Neutrophil (primary cell): ENCODE measurements around the gene ABCC4.

Source experiments
- H3K27ac ChIP-seq: fragments of 200-600 bp; sonication (generic); 2 replicates; pipeline ENCODE4 v1.5.1; 2016; ENCODE audit warnings: mild to moderate bottlenecking, moderate library complexity
- H3K27me3 ChIP-seq: fragments of 200-600 bp; sonication (generic); 2 replicates; pipeline ENCODE4 v1.6.0; 2016; ENCODE audit warnings: mild to moderate bottlenecking
- H3K36me3 ChIP-seq: fragments of 200-600 bp; sonication (generic); 2 replicates; pipeline ENCODE4 v1.5.1; 2017
- H3K4me1 ChIP-seq, 2 experiments: fragments of 200-600 bp in 1 of 2; sonication (generic) in 1 of 2; 1 replicate in 1 of 2; 2 replicates in 1 of 2; pipeline versions ENCODE4 v1.5.1 to v1.6.1; 2013 to 2016; ENCODE audit warnings: low read depth in 1 of 2, low read length in 1 of 2, mild to moderate bottlenecking in 1 of 2, moderate library complexity in 1 of 2; ENCODE audit not compliant: control insufficient read depth in 1 of 2, insufficient read depth in 1 of 2
- H3K4me3 ChIP-seq, 2 experiments: fragments of 200-600 bp in 1 of 2; sonication (generic) in 1 of 2; 1 replicate in 1 of 2; 2 replicates in 1 of 2; pipeline ENCODE4 v1.5.1; 2013 to 2016; ENCODE audit warnings: low read depth in 1 of 2, low read length in 1 of 2, mild to moderate bottlenecking in 1 of 2, moderate library complexity in 1 of 2
- H3K9me3 ChIP-seq: fragments of 200-600 bp; sonication (generic); 2 replicates; pipeline ENCODE4 v1.5.1; 2016
- TF ChIP-seq, protein P1 (sequence below): fragments of 200-600 bp; sonication (generic); IDR thresholded peaks from 2 replicates; pipeline ENCODE4 v1.5.1; 2016; ENCODE audit warnings: antibody characterized with exemption

Gene ABCC4

DNA sequence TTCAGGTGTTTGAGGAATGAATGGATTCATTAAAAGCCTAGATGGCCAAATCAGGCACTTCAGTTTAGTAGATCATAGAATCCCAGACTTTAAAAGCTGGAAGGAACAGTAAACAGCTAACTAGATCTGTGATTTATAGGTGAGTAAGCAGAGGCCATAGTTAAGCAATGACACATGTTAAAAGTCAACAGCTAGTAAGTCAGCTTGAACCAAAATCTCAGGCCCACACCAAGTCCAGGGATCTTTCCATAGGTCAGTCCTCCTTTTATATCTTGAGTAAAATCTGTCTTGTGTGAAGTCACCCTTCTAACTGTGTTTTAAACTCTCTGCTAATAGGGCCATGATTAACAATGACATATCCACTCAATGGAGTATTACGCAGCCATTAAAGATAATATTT lies 313.4 kb downstream of the ABCC4 start:
- peaks cover 4% of the 10 kb centered on the region for H3K27me3 ChIP-seq
- H3K4me3 ChIP-seq, result no peak overlapping the region
- H3K9me3 ChIP-seq, result no peaks in the 10 kb centered on the region
- no peaks in the 10 kb centered on the region for H3K36me3 ChIP-seq
- no peak overlapping the region for H3K27ac ChIP-seq
- TF ChIP-seq, protein P1, sequence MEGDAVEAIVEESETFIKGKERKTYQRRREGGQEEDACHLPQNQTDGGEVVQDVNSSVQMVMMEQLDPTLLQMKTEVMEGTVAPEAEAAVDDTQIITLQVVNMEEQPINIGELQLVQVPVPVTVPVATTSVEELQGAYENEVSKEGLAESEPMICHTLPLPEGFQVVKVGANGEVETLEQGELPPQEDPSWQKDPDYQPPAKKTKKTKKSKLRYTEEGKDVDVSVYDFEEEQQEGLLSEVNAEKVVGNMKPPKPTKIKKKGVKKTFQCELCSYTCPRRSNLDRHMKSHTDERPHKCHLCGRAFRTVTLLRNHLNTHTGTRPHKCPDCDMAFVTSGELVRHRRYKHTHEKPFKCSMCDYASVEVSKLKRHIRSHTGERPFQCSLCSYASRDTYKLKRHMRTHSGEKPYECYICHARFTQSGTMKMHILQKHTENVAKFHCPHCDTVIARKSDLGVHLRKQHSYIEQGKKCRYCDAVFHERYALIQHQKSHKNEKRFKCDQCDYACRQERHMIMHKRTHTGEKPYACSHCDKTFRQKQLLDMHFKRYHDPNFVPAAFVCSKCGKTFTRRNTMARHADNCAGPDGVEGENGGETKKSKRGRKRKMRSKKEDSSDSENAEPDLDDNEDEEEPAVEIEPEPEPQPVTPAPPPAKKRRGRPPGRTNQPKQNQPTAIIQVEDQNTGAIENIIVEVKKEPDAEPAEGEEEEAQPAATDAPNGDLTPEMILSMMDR, result no peak
- H3K4me1 ChIP-seq, result no peaks in the 10 kb centered on the region

DNA sequence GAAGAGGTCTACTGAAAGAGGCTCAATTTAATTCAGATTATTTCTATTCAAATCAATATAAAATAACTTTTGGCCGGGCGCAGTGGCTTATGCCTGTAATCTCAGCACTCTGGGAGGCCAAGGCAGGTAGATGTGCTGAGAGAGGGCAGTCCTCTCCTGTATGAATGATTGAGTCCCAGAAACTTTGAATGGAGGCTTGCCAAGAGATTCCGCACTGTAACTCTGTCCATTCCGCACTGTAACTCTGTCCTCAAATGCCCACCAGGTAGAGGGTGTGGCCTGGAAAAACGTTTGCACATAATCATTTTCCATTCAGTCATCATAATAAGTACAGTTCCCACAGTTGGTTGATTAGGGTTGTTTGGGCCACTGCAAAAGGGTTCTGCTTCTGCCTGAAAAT lies 314.2 kb downstream of the ABCC4 start:
- no peak overlapping the region for H3K4me3 ChIP-seq
- H3K27me3 ChIP-seq, result peaks cover 4% of the 10 kb centered on the region
- H3K36me3 ChIP-seq, result no peaks in the 10 kb centered on the region
- no peaks in the 10 kb centered on the region for H3K9me3 ChIP-seq
- H3K27ac ChIP-seq, result no peak overlapping the region
- TF ChIP-seq, protein P1, result no peak
- H3K4me1 ChIP-seq, result no peaks in the 10 kb centered on the region

DNA sequence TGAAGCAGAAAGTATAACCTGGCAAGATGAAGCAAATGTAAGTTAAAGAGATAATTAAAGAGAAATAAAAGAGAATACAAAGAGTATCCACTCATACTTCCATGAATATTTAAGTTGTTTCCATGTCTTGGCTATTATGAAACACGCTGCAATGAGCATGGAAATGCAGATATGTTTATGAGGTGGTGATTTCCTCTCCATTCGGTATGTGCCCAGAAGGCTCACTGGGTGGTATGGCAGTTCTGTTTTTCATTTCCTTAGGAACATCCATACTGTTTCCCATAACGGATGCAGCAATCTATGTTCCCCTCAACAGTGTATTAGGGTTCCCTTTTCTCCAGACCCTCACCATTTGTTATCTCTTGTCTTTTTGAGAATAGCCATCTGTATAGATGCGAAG lies 316.3 kb downstream of the ABCC4 start:
- Histone ChIP-seq H3K4me3 (no peak overlapping the region), H3K36me3 (no peaks in the 10 kb centered on the region), H3K27me3 (no peaks in the 10 kb centered on the region), H3K4me1 (no peaks in the 10 kb centered on the region), H3K9me3 (no peaks in the 10 kb centered on the region), H3K27ac (no peak overlapping the region)
- TF ChIP-seq, protein P1, result no peak

DNA sequence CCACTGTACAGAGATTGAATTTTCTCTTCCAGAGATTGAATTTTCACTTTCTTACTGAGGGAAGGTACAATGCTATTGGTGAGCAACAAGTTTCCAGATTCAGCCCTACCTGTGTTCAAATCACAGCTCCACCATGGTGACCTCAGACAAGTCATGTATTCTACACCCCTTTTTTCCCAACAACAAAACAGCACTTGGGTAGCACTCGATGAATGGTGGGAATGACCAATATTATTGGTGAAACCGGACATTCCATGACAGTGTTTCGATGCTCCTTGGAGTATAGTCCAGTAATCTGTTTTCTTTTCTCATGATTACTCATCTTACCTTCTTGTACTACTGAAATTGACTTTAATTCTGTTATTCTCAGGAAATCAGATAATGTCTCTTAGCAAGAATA lies 322.7 kb downstream of the ABCC4 start:
- no peaks in the 10 kb centered on the region for H3K9me3 ChIP-seq
- TF ChIP-seq, protein P1, result no peak
- H3K27me3 ChIP-seq, result peaks cover 15% of the 10 kb centered on the region
- no peaks in the 10 kb centered on the region for H3K36me3 ChIP-seq
- H3K4me1 ChIP-seq, result no peaks in the 10 kb centered on the region
- H3K4me3 ChIP-seq, result no peak overlapping the region
- H3K27ac ChIP-seq, result no peak overlapping the region

DNA sequence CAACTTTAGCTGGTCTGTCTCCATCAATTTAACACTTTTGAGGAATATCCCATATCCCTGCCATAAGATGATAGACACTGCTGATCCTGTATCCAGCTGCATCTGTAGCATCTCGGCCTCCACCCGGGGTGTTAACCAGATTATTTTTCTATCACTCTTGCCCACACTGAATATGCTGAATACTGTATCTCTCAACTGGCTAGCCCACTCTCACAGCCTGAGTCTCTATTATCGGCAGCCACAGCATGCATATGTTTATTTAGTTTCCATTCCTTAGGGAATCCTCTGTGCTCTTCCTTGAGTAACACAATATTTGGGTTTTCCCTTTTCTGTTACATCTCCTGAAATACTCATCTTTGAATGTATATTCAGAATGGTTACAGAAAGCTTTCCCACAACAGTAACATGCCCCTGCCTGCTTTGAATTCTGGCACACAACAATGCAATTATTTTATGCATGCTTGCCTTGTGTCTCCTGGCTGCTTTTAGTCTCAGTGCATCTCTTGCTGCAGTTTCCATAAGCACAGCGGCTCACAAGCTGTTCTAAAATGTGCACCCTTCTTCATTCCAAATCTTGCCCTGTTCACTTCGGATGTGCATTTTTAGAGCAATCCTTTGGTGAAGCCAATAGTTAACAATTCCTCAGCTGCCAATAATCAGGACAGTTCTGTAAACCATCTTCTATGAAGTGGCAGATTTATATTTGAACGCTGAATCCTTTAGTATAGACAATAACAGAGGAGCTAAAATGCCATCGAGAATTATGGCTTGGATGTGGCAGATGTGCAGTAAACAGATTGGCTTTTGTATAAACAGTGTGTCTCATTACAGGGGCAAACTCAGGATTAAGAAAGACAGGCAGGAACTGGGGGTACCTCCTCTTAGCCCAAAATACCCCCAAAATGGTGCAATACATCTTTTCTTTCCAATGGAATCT lies 327.0 kb downstream of the ABCC4 start:
- Histone ChIP-seq H3K27me3 (peaks cover 55% of the 10 kb centered on the region), H3K4me3 (no peak overlapping the region), H3K36me3 (no peaks in the 10 kb centered on the region), H3K27ac (no peak overlapping the region), H3K4me1 (no peaks in the 10 kb centered on the region), H3K9me3 (no peaks in the 10 kb centered on the region)
- TF ChIP-seq, protein P1, result no peak
